Ascending aorta (tissue), 2 donors: ENCODE results near the gene CARD11. TPM values are rescaled to one million over a fixed set of nuclear protein-coding genes. Genes with fewer than 3 reads are reported as not detected.

Experiments
- DNase-seq, 2 donors: peaks; one replicate each; pipeline ENCODE4 v3.0.0-alpha.2; 2019; ENCODE audit warnings: low spot score in 2 of 2
- H3K27ac ChIP-seq, 2 donors: fragments of 200-600 bp; sonication (generic); one replicate each; pipeline ENCODE4 v1.5.1; 2016 to 2017; ENCODE audit warnings: mild to moderate bottlenecking in 1 of 2
- H3K27me3 ChIP-seq: fragments of 200-600 bp; sonication (generic); one replicate; pipeline ENCODE4 v1.5.1; 2017
- H3K36me3 ChIP-seq, 2 donors: fragments of 200-600 bp; sonication (generic); one replicate each; pipeline ENCODE4 v1.5.1; 2016
- H3K4me1 ChIP-seq, 2 donors: fragments of 200-600 bp; sonication (generic); one replicate each; pipeline ENCODE4 v1.5.1; 2016 to 2017; ENCODE audit warnings: mild to moderate bottlenecking in 1 of 2
- H3K4me3 ChIP-seq, 2 donors: fragments of 200-600 bp; sonication (generic); one replicate each; pipeline ENCODE4 v1.5.1; 2016 to 2017; ENCODE audit warnings: mild to moderate bottlenecking in 1 of 2
- H3K9me3 ChIP-seq, 2 donors: fragments of 200-600 bp; sonication (generic); one replicate each; pipeline ENCODE4 v1.5.1; 2016
- CTCF ChIP-seq, 3 experiments: fragments of 200-600 bp in 2 of 3; fragments of 450-650 bp in 1 of 3; sonication (generic) in 2 of 3; IDR thresholded peaks; one replicate each; pipeline ENCODE4 v1.5.1; 2016 to 2019; ENCODE audit warnings: antibody characterized with exemption in 3 of 3, mild to moderate bottlenecking in 1 of 3, moderate library complexity in 1 of 3
- intact Hi-C: fragments of 100-400 bp; cut with DNase I; formaldehyde crosslinking; loops from one replicate; pipeline ENCODE4 v1.15.1; 2023
- total RNA-seq: library from RNA; depleted of rRNA; stranded (reverse); fragments of >200 nt; gene quantifications from one replicate; pipeline ENCODE4 v1.1.0, GENCODE V29; 2016

The CARD11 gene
- total RNA-seq, 1 donor from 2014 or later, result 0.64 TPM

GRCh38 chr7:3065724-3066143 lies 22.1 kb upstream of the CARD11 start:
- H3K4me1 ChIP-seq, result peaks cover 0 to 8% of the 10 kb centered on the region in 2 donors
- no peaks in the 10 kb centered on the region for H3K36me3 ChIP-seq
- H3K27me3 ChIP-seq, result no peaks in the 10 kb centered on the region
- TF ChIP-seq CTCF (IDR thresholded peaks at IDR 0.05), result peak in 2 of 3 experiments; percentile 32 to 49
- H3K4me3 ChIP-seq, result no peak overlapping the region
- no peak overlapping the region for H3K27ac ChIP-seq
- intact Hi-C loops, result loop anchor here (5.0 kb wide), 1 partner anchor 237 kb away; the partner anchor contains the start of gene SDK1
- no peak for DNase-seq
- no peaks in the 10 kb centered on the region for H3K9me3 ChIP-seq

GRCh38 chr7:3064067-3064466 lies 20.4 kb upstream of the CARD11 start:
- no peak overlapping the region for H3K4me3 ChIP-seq
- H3K4me1 ChIP-seq, result peaks cover 0 to 8% of the 10 kb centered on the region in 2 donors
- no peaks in the 10 kb centered on the region for H3K9me3 ChIP-seq
- no peak for TF ChIP-seq CTCF (IDR thresholded peaks at IDR 0.05)
- H3K27ac ChIP-seq, result no peak overlapping the region
- no peak for DNase-seq
- H3K27me3 ChIP-seq, result no peaks in the 10 kb centered on the region
- intact Hi-C loops, result no loop called here
- no peaks in the 10 kb centered on the region for H3K36me3 ChIP-seq

- no peak for DNase-seq
- H3K27me3 ChIP-seq, result no peaks in the 10 kb centered on the region
Observed at GRCh38 chr7:3063016-3063753, 19.5 kb upstream of the CARD11 start.

GRCh38 chr7:3057066-3057420 lies 13.4 kb upstream of the CARD11 start:
- H3K4me3 ChIP-seq, result no peak overlapping the region
- no peak for DNase-seq

More at GRCh38 chr7:3063016-3063753, 19.5 kb upstream of the CARD11 start:
- Histone ChIP-seq H3K27ac (no peak overlapping the region), H3K9me3 (no peaks in the 10 kb centered on the region), H3K4me1 (peaks cover 0 to 3% of the 10 kb centered on the region in 2 donors), H3K36me3 (no peaks in the 10 kb centered on the region), H3K4me3 (no peak overlapping the region)
- TF ChIP-seq CTCF (IDR thresholded peaks at IDR 0.05), result no peak
- intact Hi-C loops, result no loop called here

GRCh38 chr7:3056234-3057065 lies 12.8 kb upstream of the CARD11 start:
- intact Hi-C loops, result no loop called here
- no peak for TF ChIP-seq CTCF (IDR thresholded peaks at IDR 0.05)
- Histone ChIP-seq H3K36me3 (no peaks in the 10 kb centered on the region), H3K27me3 (no peaks in the 10 kb centered on the region), H3K27ac (no peak overlapping the region), H3K9me3 (peaks cover 0 to 10% of the 10 kb centered on the region in 2 donors), H3K4me1 (no peaks in the 10 kb centered on the region), H3K4me3 (no peak overlapping the region)
- no peak for DNase-seq

More at GRCh38 chr7:3057066-3057420, 13.4 kb upstream of the CARD11 start:
- TF ChIP-seq CTCF (IDR thresholded peaks at IDR 0.05), result no peak
- Histone ChIP-seq H3K9me3 (peaks cover 0 to 9% of the 10 kb centered on the region in 2 donors), H3K27me3 (no peaks in the 10 kb centered on the region), H3K27ac (no peak overlapping the region), H3K4me1 (no peaks in the 10 kb centered on the region), H3K36me3 (no peaks in the 10 kb centered on the region)
- intact Hi-C loops, result no loop called here
